ENCODE measurements around the gene ATP8B3. TPM values are rescaled to one million over a fixed set of nuclear protein-coding genes. Genes with fewer than 3 reads are reported as not detected.
A peak's percentile ranks its signal among the peaks of the same experiment; 100 is the strongest.

The ATP8B3 gene
- total RNA-seq, 2 donors from 2014 or later = 2.3 to 3.4 TPM

DNA sequence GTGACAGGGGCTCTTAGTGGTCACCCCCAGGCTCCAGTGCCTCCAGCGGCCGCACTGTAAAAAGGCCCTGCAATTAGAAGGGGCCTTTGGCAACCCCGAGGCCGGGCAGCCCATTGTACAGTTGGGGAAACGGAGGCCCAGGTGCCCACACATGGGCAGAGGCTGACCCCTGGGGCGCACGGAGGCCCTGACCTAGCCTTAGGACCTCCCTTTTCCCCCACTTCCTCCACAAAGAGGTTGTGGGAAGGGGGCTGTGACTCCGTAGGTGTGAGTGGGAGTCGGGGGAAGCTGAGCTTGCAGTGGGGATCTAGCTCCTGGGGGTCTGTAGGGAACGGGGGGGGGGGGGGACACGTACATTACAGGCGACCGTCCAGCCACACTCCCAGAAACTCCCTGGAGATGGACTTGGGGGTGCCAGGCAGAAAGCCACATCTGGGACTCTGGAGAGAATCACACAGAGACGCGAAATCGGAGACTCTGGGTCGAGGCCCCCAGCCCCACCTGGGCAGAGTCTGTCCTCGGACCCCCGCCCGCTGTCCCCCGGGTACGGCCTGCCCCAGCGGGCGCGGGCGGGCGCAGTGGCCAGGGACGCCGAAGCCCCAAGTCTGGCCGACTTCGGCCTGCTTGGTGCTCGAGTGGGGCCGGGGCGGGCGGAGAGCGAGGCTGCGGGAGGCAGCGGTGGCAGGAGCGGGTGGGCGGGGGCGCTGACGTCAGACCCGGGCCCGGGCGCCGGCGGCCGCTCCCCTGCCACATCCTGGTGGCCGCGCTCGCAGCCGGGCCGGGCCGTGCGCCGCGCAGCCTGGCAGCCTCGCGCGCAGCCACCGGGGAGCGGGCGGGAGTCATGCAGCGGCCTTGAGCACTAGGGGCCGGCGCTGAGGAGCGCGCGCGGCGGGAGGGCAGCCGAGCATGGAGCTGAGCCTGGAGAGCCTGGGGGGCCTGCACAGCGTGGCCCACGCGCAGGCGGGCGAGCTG, 59.0 kb downstream of the ATP8B3 start, which contains the start of gene ONECUT3:
Gene ONECUT3 (plus strand): TSS at position 750 of the 972 bp plus-strand sequence. CDS start 157 bp downstream, at position 907.
- Histone ChIP-seq H3K4me1 (ENCODE audit: control insufficient read depth, insufficient read depth, low read length) (peaks cover 2% of the 10 kb centered on the region), H3K27ac (ENCODE audit: low read depth, low read length) (no peak within 1 kb of the TSS), H3K27me3 (ENCODE audit: control insufficient read depth, insufficient read depth, low read length, poor library complexity, severe bottlenecking) (peaks cover 90% of the 10 kb centered on the region), H3K36me3 (ENCODE audit: control insufficient read depth, insufficient read depth, low read length) (no peaks in the 10 kb centered on the region), H3K9ac (ENCODE audit: extremely low read depth, low read length, poor library complexity, severe bottlenecking) (no peak within 1 kb of the TSS), H3K9me3 (ENCODE audit: control insufficient read depth, low read length) (no peaks in the 10 kb centered on the region), H3K4me3 (ENCODE audit: low read length) (no peak within 1 kb of the TSS)
- H3K4me1 Mint-ChIP-seq = peaks cover 4% of the 10 kb centered on the region
- H3K36me3 Mint-ChIP-seq (ENCODE audit: low read depth) = no peaks in the 10 kb centered on the region
- peak; percentile 78 for DNase-seq
- no peak for TF ChIP-seq CTCF (conservative IDR thresholded peaks at IDR 0.05)
- WGBS, 2 experiments (ENCODE audit: insufficient coverage in 1 of 2, insufficient read length in 1 of 2) = 4 to 10% methylated on average over 20 to 76 of the region's 77 CpGs
- H3K27ac Mint-ChIP-seq = no peak within 1 kb of the TSS
- H3K4me3 Mint-ChIP-seq = no peak within 1 kb of the TSS
- H3K27me3 Mint-ChIP-seq (ENCODE audit: insufficient read depth) = peaks cover 87% of the 10 kb centered on the region
- no peaks in the 10 kb centered on the region for H3K9me3 Mint-ChIP-seq

GRCh38 chr19:1752009-1752756, 59.9 kb downstream of the ATP8B3 start:
- WGBS, 2 experiments (ENCODE audit: insufficient coverage in 1 of 2, insufficient read length in 1 of 2) = 13 to 14% methylated on average over 8 to 16 of the region's 16 CpGs
- no peak overlapping the region for H3K9ac ChIP-seq (ENCODE audit: extremely low read depth, low read length, poor library complexity, severe bottlenecking)
- H3K9me3 ChIP-seq (ENCODE audit: control insufficient read depth, low read length) = no peaks in the 10 kb centered on the region
- no peaks in the 10 kb centered on the region for H3K36me3 ChIP-seq (ENCODE audit: control insufficient read depth, insufficient read depth, low read length)
- H3K36me3 Mint-ChIP-seq (ENCODE audit: low read depth) = no peaks in the 10 kb centered on the region
- peaks cover 3% of the 10 kb centered on the region for H3K4me1 Mint-ChIP-seq
- H3K27me3 ChIP-seq (ENCODE audit: control insufficient read depth, insufficient read depth, low read length, poor library complexity, severe bottlenecking) = peaks cover 90% of the 10 kb centered on the region
- no peak for DNase-seq
- no peak for TF ChIP-seq CTCF (conservative IDR thresholded peaks at IDR 0.05)
- H3K27me3 Mint-ChIP-seq (ENCODE audit: insufficient read depth) = peaks cover 87% of the 10 kb centered on the region
- H3K4me3 Mint-ChIP-seq = no peak overlapping the region
- H3K9me3 Mint-ChIP-seq = no peaks in the 10 kb centered on the region
- no peak overlapping the region for H3K27ac ChIP-seq (ENCODE audit: low read depth, low read length)
- H3K27ac Mint-ChIP-seq = no peak overlapping the region
- no peak overlapping the region for H3K4me3 ChIP-seq (ENCODE audit: low read length)
- H3K4me1 ChIP-seq (ENCODE audit: control insufficient read depth, insufficient read depth, low read length) = peaks cover 2% of the 10 kb centered on the region

GRCh38 chr19:1751367-1752008, 60.6 kb downstream of the ATP8B3 start:
- Mint-ChIP-seq H3K27me3 (ENCODE audit: insufficient read depth) (peaks cover 87% of the 10 kb centered on the region), H3K27ac (no peak overlapping the region), H3K4me1 (peaks cover 2% of the 10 kb centered on the region), H3K36me3 (ENCODE audit: low read depth) (no peaks in the 10 kb centered on the region), H3K9me3 (no peaks in the 10 kb centered on the region), H3K4me3 (no peak overlapping the region)
- no peak overlapping the region for H3K27ac ChIP-seq (ENCODE audit: low read depth, low read length)
- peaks cover 2% of the 10 kb centered on the region for H3K4me1 ChIP-seq (ENCODE audit: control insufficient read depth, insufficient read depth, low read length)
- H3K9me3 ChIP-seq (ENCODE audit: control insufficient read depth, low read length) = no peaks in the 10 kb centered on the region
- no peak for DNase-seq
- H3K36me3 ChIP-seq (ENCODE audit: control insufficient read depth, insufficient read depth, low read length) = no peaks in the 10 kb centered on the region
- WGBS, 2 experiments (ENCODE audit: insufficient coverage in 1 of 2, insufficient read length in 1 of 2) = 14 to 16% methylated on average over 5 to 16 of the region's 16 CpGs
- peaks cover 90% of the 10 kb centered on the region for H3K27me3 ChIP-seq (ENCODE audit: control insufficient read depth, insufficient read depth, low read length, poor library complexity, severe bottlenecking)
- H3K4me3 ChIP-seq (ENCODE audit: low read length) = no peak overlapping the region
- H3K9ac ChIP-seq (ENCODE audit: extremely low read depth, low read length, poor library complexity, severe bottlenecking) = no peak overlapping the region
- no peak for TF ChIP-seq CTCF (conservative IDR thresholded peaks at IDR 0.05)

All from endodermal cell (in vitro differentiated cells).